HUES6 (cell line): ENCODE measurements around the gene SPRY1.

Source experiments
- H3K27ac ChIP-seq: 2 replicates; pipeline ENCODE4 v1.7.0; 2013; ENCODE audit warnings: low read depth, mild to moderate bottlenecking, low read length, inconsistent platforms
- H3K27me3 ChIP-seq: 2 replicates; pipeline ENCODE4 v1.6.1; 2013; ENCODE audit warnings: low read length; ENCODE audit not compliant: control insufficient read depth, insufficient read depth
- H3K36me3 ChIP-seq: 2 replicates; pipeline ENCODE4 v1.6.1; 2013; ENCODE audit warnings: low read length; ENCODE audit not compliant: control insufficient read depth, insufficient read depth
- H3K4me1 ChIP-seq: 2 replicates; pipeline ENCODE4 v1.6.1; 2013; ENCODE audit warnings: low read length; ENCODE audit not compliant: control insufficient read depth, insufficient read depth
- H3K4me3 ChIP-seq: 2 replicates; pipeline ENCODE4 v1.5.1; 2013; ENCODE audit warnings: low read depth, low read length
- H3K9ac ChIP-seq: one replicate; pipeline ENCODE4 v1.6.1; 2013; ENCODE audit warnings: mild to moderate bottlenecking, low read length
- H3K9me3 ChIP-seq: 2 replicates; pipeline ENCODE4 v1.6.1; 2013; ENCODE audit warnings: low read depth, low read length; ENCODE audit not compliant: control insufficient read depth, insufficient read depth

The SPRY1 gene

GRCh38 chr4:123354701-123355100 is 41.9 kb upstream of the SPRY1 start:
- Histone ChIP-seq H3K36me3 (no peaks in the 10 kb centered on the region), H3K27me3 (no peaks in the 10 kb centered on the region), H3K4me1 (peaks cover 4% of the 10 kb centered on the region; the same call in 1 of the 2 replicates), H3K9ac (no peak overlapping the region), H3K27ac (no peak overlapping the region), H3K9me3 (no peaks in the 10 kb centered on the region), H3K4me3 (no peak overlapping the region)

GRCh38 chr4:123356921-123357320 is 39.7 kb upstream of the SPRY1 start:
- Histone ChIP-seq H3K4me3 (no peak overlapping the region), H3K4me1 (no peaks in the 10 kb centered on the region), H3K36me3 (no peaks in the 10 kb centered on the region), H3K27me3 (no peaks in the 10 kb centered on the region), H3K9ac (no peak overlapping the region), H3K27ac (no peak overlapping the region), H3K9me3 (peaks cover 7% of the 10 kb centered on the region; the same call in 1 of the 2 replicates)

GRCh38 chr4:123359449-123360315 is 36.9 kb upstream of the SPRY1 start:
- peaks cover 14% of the 10 kb centered on the region; the same call in 1 of the 2 replicates for H3K9me3 ChIP-seq
- no peaks in the 10 kb centered on the region for H3K27me3 ChIP-seq
- H3K4me1 ChIP-seq, result no peaks in the 10 kb centered on the region
- no peak overlapping the region for H3K4me3 ChIP-seq
- H3K36me3 ChIP-seq, result no peaks in the 10 kb centered on the region
- no peak overlapping the region for H3K9ac ChIP-seq
- no peak overlapping the region for H3K27ac ChIP-seq

- no peak overlapping the region for H3K27ac ChIP-seq
Observed at GRCh38 chr4:123361195-123361861, 35.3 kb upstream of the SPRY1 start.

GRCh38 chr4:123362103-123362502 is 34.5 kb upstream of the SPRY1 start:
- H3K27me3 ChIP-seq, result no peaks in the 10 kb centered on the region
- no peak overlapping the region for H3K9ac ChIP-seq
- H3K36me3 ChIP-seq, result no peaks in the 10 kb centered on the region
- H3K4me3 ChIP-seq, result no peak overlapping the region
- no peaks in the 10 kb centered on the region for H3K4me1 ChIP-seq
- no peak overlapping the region for H3K27ac ChIP-seq
- peaks cover 14% of the 10 kb centered on the region; the same call in 1 of the 2 replicates for H3K9me3 ChIP-seq

More at GRCh38 chr4:123361195-123361861, 35.3 kb upstream of the SPRY1 start:
- H3K4me1 ChIP-seq, result no peaks in the 10 kb centered on the region
- H3K36me3 ChIP-seq, result no peaks in the 10 kb centered on the region
- peaks cover 14% of the 10 kb centered on the region; the same call in 1 of the 2 replicates for H3K9me3 ChIP-seq
- no peaks in the 10 kb centered on the region for H3K27me3 ChIP-seq
- no peak overlapping the region for H3K9ac ChIP-seq
- no peak overlapping the region for H3K4me3 ChIP-seq

GRCh38 chr4:123363729-123364128 is 32.9 kb upstream of the SPRY1 start:
- Histone ChIP-seq H3K4me3 (no peak overlapping the region), H3K9ac (no peak overlapping the region), H3K36me3 (no peaks in the 10 kb centered on the region), H3K27ac (no peak overlapping the region), H3K27me3 (no peaks in the 10 kb centered on the region), H3K9me3 (peaks cover 14% of the 10 kb centered on the region; the same call in 1 of the 2 replicates), H3K4me1 (no peaks in the 10 kb centered on the region)

- no peak overlapping the region for H3K4me3 ChIP-seq
- H3K36me3 ChIP-seq, result no peaks in the 10 kb centered on the region
- no peak overlapping the region for H3K9ac ChIP-seq
- no peaks in the 10 kb centered on the region for H3K27me3 ChIP-seq
- H3K4me1 ChIP-seq, result no peaks in the 10 kb centered on the region
- no peak overlapping the region for H3K27ac ChIP-seq
- peaks cover 14% of the 10 kb centered on the region; the same call in 1 of the 2 replicates for H3K9me3 ChIP-seq
Observed at GRCh38 chr4:123364906-123365305, 31.7 kb upstream of the SPRY1 start.

- H3K9ac ChIP-seq, result no peak overlapping the region
- H3K27me3 ChIP-seq, result no peaks in the 10 kb centered on the region
- H3K9me3 ChIP-seq, result peaks cover 14% of the 10 kb centered on the region; the same call in 1 of the 2 replicates
- H3K4me1 ChIP-seq, result no peaks in the 10 kb centered on the region
- no peak overlapping the region for H3K4me3 ChIP-seq
- no peak overlapping the region for H3K27ac ChIP-seq
- no peaks in the 10 kb centered on the region for H3K36me3 ChIP-seq
Observed at GRCh38 chr4:123365412-123365811, 31.2 kb upstream of the SPRY1 start.

- H3K36me3 ChIP-seq, result no peaks in the 10 kb centered on the region
- no peaks in the 10 kb centered on the region for H3K4me1 ChIP-seq
- no peak overlapping the region for H3K9ac ChIP-seq
- no peaks in the 10 kb centered on the region for H3K27me3 ChIP-seq
- peaks cover 14% of the 10 kb centered on the region; the same call in 1 of the 2 replicates for H3K9me3 ChIP-seq
- H3K27ac ChIP-seq, result no peak overlapping the region
- H3K4me3 ChIP-seq, result no peak overlapping the region
Observed at GRCh38 chr4:123366144-123366748, 30.3 kb upstream of the SPRY1 start.

- Histone ChIP-seq H3K9ac (peak overlapping the region; percentile 52), H3K4me1 (peaks cover 45% of the 10 kb centered on the region), H3K27ac (peak overlapping the region; percentile 97), H3K27me3 (no peaks in the 10 kb centered on the region), H3K9me3 (peaks cover 8% of the 10 kb centered on the region), H3K4me3 (peak overlapping the region; percentile 28), H3K36me3 (no peaks in the 10 kb centered on the region)
Observed at GRCh38 chr4:123378794-123379193, 17.8 kb upstream of the SPRY1 start.
